Neural cell (in vitro differentiated cells): ENCODE results near the gene HS6ST3.

Experiments
- CTCF ChIP-seq: fragments of 450-650 bp; IDR thresholded peaks from 2 replicates; pipeline ENCODE4 v1.5.1; 2014; ENCODE audit warnings: antibody characterized with exemption, mild to moderate bottlenecking, moderate library complexity; ENCODE audit not compliant: poor library complexity, severe bottlenecking
- POLR2AphosphoS5 ChIP-seq: IDR thresholded peaks from 2 replicates; pipeline ENCODE4 v1.6.1; 2012
- REST ChIP-seq: IDR thresholded peaks from 2 replicates; pipeline ENCODE4 v1.6.1; 2012; ENCODE audit warnings: borderline replicate concordance

GRCh38 chr13:96109125-96109524 lies 19.2 kb downstream of the HS6ST3 start:
- TF ChIP-seq POLR2AphosphoS5: no peak
- TF ChIP-seq CTCF: no peak
- no peak for TF ChIP-seq REST
